Activated naive CD4-positive, alpha-beta T cell treated with anti-CD3 and anti-CD28 coated beads, Interleukin-2, amount 50 U/mL, for 72 hours (primary cell): Measurements from ENCODE around the gene OR9G1. TPM values are rescaled to one million over a fixed set of nuclear protein-coding genes. Genes with fewer than 3 reads are reported as not detected.
"Not testable (repeated sequence)": the region's sequence is repeated elsewhere in the genome, so short reads cannot be mapped to it uniquely, and the experiment has no call there.

ENCODE experiments used
- ATAC-seq, 2 donors: fragments of 150-1000 bp; cut with Tn5 transposase; 2 replicates each; pipeline ENCODE4 v1.10.0; 2021; ENCODE audit warnings: mild to moderate bottlenecking in 2 of 2, moderate library complexity in 2 of 2
- DNase-seq, 2 donors: peaks; one replicate each; pipeline ENCODE4 v3.0.0; 2021 to 2022; ENCODE audit warnings: low spot score in 2 of 2
- H3K27ac Mint-ChIP-seq, 2 donors: one replicate each; pipeline ENCODE4 v1.8.0; 2022; ENCODE audit warnings: mild to moderate bottlenecking in 2 of 2, mixed read lengths in 2 of 2
- H3K36me3 Mint-ChIP-seq, 2 donors: one replicate each; pipeline ENCODE4 v1.8.0; 2022; ENCODE audit warnings: mixed read lengths in 2 of 2
- H3K9me3 Mint-ChIP-seq, 2 donors: one replicate each; pipeline ENCODE4 v1.8.0; 2022; ENCODE audit warnings: mixed read lengths in 2 of 2
- total RNA-seq, 2 donors: library from RNA; stranded (reverse); gene quantifications; one replicate each; pipeline ENCODE4 v1.2.3, GENCODE V29; 2022

Gene OR9G1
- not detected for total RNA-seq

GRCh38 chr11:56698795-56699194 is at the start of gene OR9G1:
TSS of gene OR9G1 (plus strand) at chr11:56699095. CDS start at chr11:56700388, 1,293 bp downstream.
- Mint-ChIP-seq H3K9me3 (peaks cover 16 to 21% of the 10 kb centered on the region in 2 donors), H3K36me3 (no peaks in the 10 kb centered on the region), H3K27ac (no peak within 1 kb of the TSS)
- ATAC-seq: no peak
- no peak for DNase-seq

GRCh38 chr11:56659755-56660154 is 39.1 kb upstream of the OR9G1 start:
- Mint-ChIP-seq H3K9me3 (peaks cover 5 to 12% of the 10 kb centered on the region in 2 donors), H3K36me3 (peaks cover 0 to 5% of the 10 kb centered on the region in 2 donors), H3K27ac (no peak overlapping the region)
- DNase-seq (no peak), ATAC-seq (no peak)

GRCh38 chr11:56663386-56663785 is 35.5 kb upstream of the OR9G1 start, which contains the start of gene OR5AR1:
TSS of gene OR5AR1 (plus strand) at chr11:56663686. CDS start at chr11:56663686, 0 bp downstream.
- ATAC-seq: no peak
- Mint-ChIP-seq H3K27ac (no peak within 1 kb of the TSS), H3K9me3 (peaks cover 5 to 10% of the 10 kb centered on the region in 2 donors), H3K36me3 (no peaks in the 10 kb centered on the region)
- no peak for DNase-seq

GRCh38 chr11:56670984-56671383 is 27.9 kb upstream of the OR9G1 start:
- Mint-ChIP-seq H3K9me3 (peaks cover 13 to 19% of the 10 kb centered on the region in 2 donors), H3K36me3 (peaks cover 0 to 6% of the 10 kb centered on the region in 2 donors), H3K27ac (no peak overlapping the region)
- no peak for ATAC-seq
- no peak for DNase-seq

GRCh38 chr11:56688554-56689100 is 10.3 kb upstream of the OR9G1 start:
- Mint-ChIP-seq H3K27ac (no peak overlapping the region), H3K9me3 (peaks cover 6 to 8% of the 10 kb centered on the region in 2 donors), H3K36me3 (no peaks in the 10 kb centered on the region)
- DNase-seq: no peak
- no peak for ATAC-seq

GRCh38 chr11:56691179-56691578 is 7.7 kb upstream of the OR9G1 start:
- H3K9me3 Mint-ChIP-seq: peaks cover 3 to 11% of the 10 kb centered on the region in 2 donors
- ATAC-seq, H3K27ac Mint-ChIP-seq, H3K36me3 Mint-ChIP-seq, DNase-seq: not testable (repeated sequence)

- H3K36me3 Mint-ChIP-seq: no peaks in the 10 kb centered on the region
- peaks cover 8 to 16% of the 10 kb centered on the region in 2 donors for H3K9me3 Mint-ChIP-seq
- DNase-seq: no peak
These were observed 5.5 kb upstream of the OR9G1 start for GRCh38 chr11:56693428-56693827.

GRCh38 chr11:56700242-56700913 is 1.5 kb downstream of the OR9G1 start:
- Mint-ChIP-seq H3K27ac (no peak overlapping the region), H3K36me3 (no peaks in the 10 kb centered on the region), H3K9me3 (peaks cover 13 to 22% of the 10 kb centered on the region in 2 donors)
- peak in 1 of 2 donors; percentile 54 for ATAC-seq
- DNase-seq: no peak

More at GRCh38 chr11:56693428-56693827, 5.5 kb upstream of the OR9G1 start:
- H3K27ac Mint-ChIP-seq: no peak overlapping the region
- ATAC-seq: no peak

GRCh38 chr11:56700914-56701485 is 2.1 kb downstream of the OR9G1 start:
- H3K27ac Mint-ChIP-seq: no peak overlapping the region
- DNase-seq (no peak), ATAC-seq (no peak)
- H3K9me3 Mint-ChIP-seq: peaks cover 17 to 28% of the 10 kb centered on the region in 2 donors
- no peaks in the 10 kb centered on the region for H3K36me3 Mint-ChIP-seq

- ATAC-seq: no peak
- Mint-ChIP-seq H3K9me3 (peaks cover 7 to 11% of the 10 kb centered on the region in 2 donors), H3K27ac (no peak overlapping the region)
These were observed 7.0 kb downstream of the OR9G1 start for GRCh38 chr11:56705784-56706396.

GRCh38 chr11:56706486-56706885 is 7.6 kb downstream of the OR9G1 start:
- Mint-ChIP-seq H3K36me3 (no peaks in the 10 kb centered on the region), H3K9me3 (peaks cover 4 to 8% of the 10 kb centered on the region in 2 donors), H3K27ac (no peak overlapping the region)
- DNase-seq: no peak
- no peak for ATAC-seq

More at GRCh38 chr11:56705784-56706396, 7.0 kb downstream of the OR9G1 start:
- H3K36me3 Mint-ChIP-seq: no peaks in the 10 kb centered on the region
- DNase-seq: no peak

- H3K9me3 Mint-ChIP-seq: peaks cover 11 to 20% of the 10 kb centered on the region in 2 donors
- H3K27ac Mint-ChIP-seq: no peak overlapping the region
- DNase-seq (no peak), ATAC-seq (no peak)
- H3K36me3 Mint-ChIP-seq: no peaks in the 10 kb centered on the region
These were observed 15.3 kb downstream of the OR9G1 start for GRCh38 chr11:56714206-56714605.

- Mint-ChIP-seq H3K9me3 (peaks cover 11 to 20% of the 10 kb centered on the region in 2 donors), H3K36me3 (no peaks in the 10 kb centered on the region), H3K27ac (no peak overlapping the region)
- peak in 1 of 2 donors; percentile 81 for ATAC-seq
- no peak for DNase-seq
These were observed 17.5 kb downstream of the OR9G1 start for GRCh38 chr11:56716379-56716854.

GRCh38 chr11:56720513-56720912 is 21.6 kb downstream of the OR9G1 start:
- no peaks in the 10 kb centered on the region for H3K36me3 Mint-ChIP-seq
- no peak for DNase-seq
- H3K27ac Mint-ChIP-seq: no peak overlapping the region
- peaks cover 5 to 17% of the 10 kb centered on the region in 2 donors for H3K9me3 Mint-ChIP-seq
- no peak for ATAC-seq

GRCh38 chr11:56740107-56740506 is 41.2 kb downstream of the OR9G1 start:
- Mint-ChIP-seq H3K27ac (no peak overlapping the region), H3K9me3 (peaks cover 4 to 14% of the 10 kb centered on the region in 2 donors), H3K36me3 (no peaks in the 10 kb centered on the region)
- DNase-seq: no peak
- ATAC-seq: no peak

- ATAC-seq (no peak), DNase-seq (no peak)
- Mint-ChIP-seq H3K36me3 (no peaks in the 10 kb centered on the region), H3K27ac (no peak overlapping the region), H3K9me3 (peaks cover 4 to 10% of the 10 kb centered on the region in 2 donors)
These were observed 42.0 kb downstream of the OR9G1 start for GRCh38 chr11:56740886-56741285.

GRCh38 chr11:56748597-56748996 is 49.7 kb downstream of the OR9G1 start, which contains the start of gene OR9G4:
TSS of gene OR9G4 (minus strand) at chr11:56748697. CDS start at chr11:56743766, 4,931 bp downstream.
- DNase-seq (no peak), ATAC-seq (no peak)
- Mint-ChIP-seq H3K27ac (no peak within 1 kb of the TSS), H3K36me3 (no peaks in the 10 kb centered on the region), H3K9me3 (peaks cover 13 to 14% of the 10 kb centered on the region in 2 donors)
